ENCODE data around the gene KIF3C.

GRCh38 chr2:25933622-25934021 lies 48.7 kb downstream of the KIF3C start:
- no peak for TF ChIP-seq CTCF (IDR thresholded peaks at IDR 0.05 in 2 of 3, conservative IDR thresholded peaks at IDR 0.05 in 1 of 3; ENCODE audit: insufficient read depth in 2 of 3, low read depth in 1 of 3, low read length in 3 of 3)
- no peak for TF ChIP-seq E4F1 (CRISPR knock-in tag; IDR thresholded peaks at IDR 0.05; ENCODE audit: borderline replicate concordance)
- no peak for TF ChIP-seq CCAR2 (IDR thresholded peaks at IDR 0.05; ENCODE audit: low read depth, low read length)
- no peak for TF ChIP-seq POLR2A (conservative IDR thresholded peaks at IDR 0.05)
- no peak for TF ChIP-seq MAFK (IDR thresholded peaks at IDR 0.05; ENCODE audit: low read length)
- no peak for TF ChIP-seq DLX4 (CRISPR knock-in tag; IDR thresholded peaks at IDR 0.05)
